Measurements from ENCODE around the gene CPNE9. TPM values are rescaled to one million over a fixed set of nuclear protein-coding genes. Genes with fewer than 3 reads are reported as not detected.

The CPNE9 gene
- total RNA-seq, 1 experiment from 2014 or later: not detected

DNA sequence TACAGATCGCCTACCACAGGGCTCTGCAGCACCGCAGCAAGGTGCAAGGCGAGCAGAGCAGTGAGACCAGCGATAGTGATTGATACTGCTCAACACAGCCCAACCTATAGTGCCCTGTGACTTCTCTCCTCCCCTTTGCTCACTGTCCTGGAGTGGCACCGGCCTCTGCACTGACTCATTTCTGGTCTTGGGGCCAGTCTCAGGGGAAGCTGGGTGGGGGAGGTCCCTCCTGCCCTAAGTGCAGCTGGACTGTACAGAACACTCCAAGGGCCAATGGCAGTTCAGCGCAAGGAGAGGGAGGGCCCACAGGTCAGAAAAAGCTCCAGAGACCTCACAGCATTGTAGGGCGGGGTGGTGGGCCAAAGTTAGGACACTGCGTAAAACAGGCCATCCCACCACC is 43.6 kb downstream of the CPNE9 start:
- no peaks in the 10 kb centered on the region for H3K9me3 ChIP-seq
- H3K4me1 Mint-ChIP-seq (ENCODE audit: low read depth, unreplicated experiment): no peaks in the 10 kb centered on the region
- H3K4me3 Mint-ChIP-seq (ENCODE audit: unreplicated experiment): no peak overlapping the region
- H3K36me3 ChIP-seq (ENCODE audit: control insufficient read depth, insufficient read depth, low read length): peaks cover 3% of the 10 kb centered on the region; the same call in 1 of the 2 replicates
- H3K4me1 ChIP-seq: peaks cover 8% of the 10 kb centered on the region; the same call in 1 of the 2 replicates
- no peak for DNase-seq
- H3K27me3 Mint-ChIP-seq (ENCODE audit: insufficient read depth, unreplicated experiment): no peaks in the 10 kb centered on the region
- TF ChIP-seq, protein P1, sequence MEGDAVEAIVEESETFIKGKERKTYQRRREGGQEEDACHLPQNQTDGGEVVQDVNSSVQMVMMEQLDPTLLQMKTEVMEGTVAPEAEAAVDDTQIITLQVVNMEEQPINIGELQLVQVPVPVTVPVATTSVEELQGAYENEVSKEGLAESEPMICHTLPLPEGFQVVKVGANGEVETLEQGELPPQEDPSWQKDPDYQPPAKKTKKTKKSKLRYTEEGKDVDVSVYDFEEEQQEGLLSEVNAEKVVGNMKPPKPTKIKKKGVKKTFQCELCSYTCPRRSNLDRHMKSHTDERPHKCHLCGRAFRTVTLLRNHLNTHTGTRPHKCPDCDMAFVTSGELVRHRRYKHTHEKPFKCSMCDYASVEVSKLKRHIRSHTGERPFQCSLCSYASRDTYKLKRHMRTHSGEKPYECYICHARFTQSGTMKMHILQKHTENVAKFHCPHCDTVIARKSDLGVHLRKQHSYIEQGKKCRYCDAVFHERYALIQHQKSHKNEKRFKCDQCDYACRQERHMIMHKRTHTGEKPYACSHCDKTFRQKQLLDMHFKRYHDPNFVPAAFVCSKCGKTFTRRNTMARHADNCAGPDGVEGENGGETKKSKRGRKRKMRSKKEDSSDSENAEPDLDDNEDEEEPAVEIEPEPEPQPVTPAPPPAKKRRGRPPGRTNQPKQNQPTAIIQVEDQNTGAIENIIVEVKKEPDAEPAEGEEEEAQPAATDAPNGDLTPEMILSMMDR (IDR thresholded peaks at IDR 0.05; ENCODE audit: insufficient read depth in 1 of 2, low read depth in 1 of 2, low read length in 1 of 2, severe bottlenecking in 1 of 2, unreplicated experiment in 1 of 2): no peak
- intact Hi-C loops (cut with micrococcal nuclease; ENCODE audit: unreplicated experiment): no loop called here
- BruUV-seq (replicated peaks): no TSS peak
- POLR2A ChIA-PET: no interaction called here
- H3K36me3 Mint-ChIP-seq (ENCODE audit: insufficient read depth, unreplicated experiment): peaks cover 24% of the 10 kb centered on the region
- H3K27me3 ChIP-seq (replicated peaks; ENCODE audit: control insufficient read depth, insufficient read depth, low read length): no peaks in the 10 kb centered on the region
- no peak overlapping the region for H3K4me3 ChIP-seq (ENCODE audit: low read depth, low read length)
- CTCF ChIA-PET: no interaction called here
- no peaks in the 10 kb centered on the region for H3K9me3 Mint-ChIP-seq (ENCODE audit: unreplicated experiment)
- H3K27ac Mint-ChIP-seq (ENCODE audit: unreplicated experiment): no peak overlapping the region

- TF ChIP-seq, protein P1 (IDR thresholded peaks at IDR 0.05; ENCODE audit: insufficient read depth in 1 of 2, low read depth in 1 of 2, low read length in 1 of 2, severe bottlenecking in 1 of 2, unreplicated experiment in 1 of 2): no peak
- intact Hi-C loops (cut with micrococcal nuclease; ENCODE audit: unreplicated experiment): loop anchor here (2.0 kb wide), 1 partner anchor 23 kb away; no protein-coding TSS in a partner anchor
- Mint-ChIP-seq H3K4me3 (ENCODE audit: unreplicated experiment) (peak overlapping the region; percentile 88), H3K27ac (ENCODE audit: unreplicated experiment) (no peak overlapping the region), H3K4me1 (ENCODE audit: low read depth, unreplicated experiment) (no peaks in the 10 kb centered on the region), H3K27me3 (ENCODE audit: insufficient read depth, unreplicated experiment) (no peaks in the 10 kb centered on the region), H3K9me3 (ENCODE audit: unreplicated experiment) (no peaks in the 10 kb centered on the region), H3K36me3 (ENCODE audit: insufficient read depth, unreplicated experiment) (peaks cover 24% of the 10 kb centered on the region)
- POLR2A ChIA-PET: no interaction called here
- no TSS peak for BruUV-seq (replicated peaks)
- H3K4me3 ChIP-seq (ENCODE audit: low read depth, low read length): no peak overlapping the region
- peaks cover 8% of the 10 kb centered on the region; the same call in 1 of the 2 replicates for H3K4me1 ChIP-seq
- DNase-seq: no peak
- H3K9me3 ChIP-seq: no peaks in the 10 kb centered on the region
- no peaks in the 10 kb centered on the region for H3K27me3 ChIP-seq (replicated peaks; ENCODE audit: control insufficient read depth, insufficient read depth, low read length)
- CTCF ChIA-PET: no interaction called here
- H3K36me3 ChIP-seq (ENCODE audit: control insufficient read depth, insufficient read depth, low read length): peaks cover 1% of the 10 kb centered on the region; the same call in 1 of the 2 replicates
Measured at GRCh38 chr3:9748031-9748430, 44.4 kb downstream of the CPNE9 start.

DNA sequence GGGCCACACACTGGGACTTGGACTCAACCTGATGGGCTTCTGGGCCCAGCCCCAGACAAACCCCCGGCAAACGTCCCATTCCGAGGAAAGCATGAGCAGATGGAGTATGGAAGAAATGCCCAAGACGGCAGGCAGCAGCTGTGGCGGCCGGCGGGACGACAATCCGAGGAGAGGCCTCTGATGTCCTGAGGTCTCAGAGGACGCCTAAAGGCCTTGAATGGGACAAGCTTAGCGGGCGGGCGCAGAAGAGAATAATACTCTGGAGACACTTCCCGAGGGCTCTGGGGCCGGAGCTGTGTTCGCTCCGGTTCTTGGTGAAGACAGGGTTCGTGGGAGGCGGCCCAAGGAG is 45.6 kb downstream of the CPNE9 start:
- DNase-seq: no peak
- Histone ChIP-seq H3K9me3 (no peaks in the 10 kb centered on the region), H3K4me1 (peaks cover 8% of the 10 kb centered on the region; the same call in 1 of the 2 replicates), H3K27me3 (replicated peaks; ENCODE audit: control insufficient read depth, insufficient read depth, low read length) (no peaks in the 10 kb centered on the region), H3K4me3 (ENCODE audit: low read depth, low read length) (peak overlapping the region; percentile 94), H3K36me3 (ENCODE audit: control insufficient read depth, insufficient read depth, low read length) (peaks cover 1% of the 10 kb centered on the region; the same call in 1 of the 2 replicates)
- Mint-ChIP-seq H3K9me3 (ENCODE audit: unreplicated experiment) (no peaks in the 10 kb centered on the region), H3K4me1 (ENCODE audit: low read depth, unreplicated experiment) (no peaks in the 10 kb centered on the region), H3K27me3 (ENCODE audit: insufficient read depth, unreplicated experiment) (no peaks in the 10 kb centered on the region), H3K27ac (ENCODE audit: unreplicated experiment) (peak overlapping the region; percentile 89), H3K36me3 (ENCODE audit: insufficient read depth, unreplicated experiment) (peaks cover 24% of the 10 kb centered on the region), H3K4me3 (ENCODE audit: unreplicated experiment) (peak overlapping the region; percentile 88)
- BruUV-seq (replicated peaks): TSS peak; percentile 73
- intact Hi-C loops (cut with micrococcal nuclease; ENCODE audit: unreplicated experiment): loop anchor here (1.0 to 2.0 kb wide), 2 partner anchors 18 to 22 kb away; partner anchors contain the start of gene BRPF1
- ChIA-PET CTCF (interaction anchor here (0.5 to 1.4 kb wide), 6 partner anchors 18 to 246 kb away, joined by 3 to 7 read pairs (median 5); partner anchors contain the start of genes ARPC4 and BRPF1), POLR2A (interaction anchor here (0.6 to 1.8 kb wide), 6 partner anchors 16 to 197 kb away, joined by 3 to 14 read pairs (median 4); partner anchors contain the start of genes ARPC4, BRPF1 and TADA3)
- TF ChIP-seq, protein P1 (IDR thresholded peaks at IDR 0.05; ENCODE audit: insufficient read depth in 1 of 2, low read depth in 1 of 2, low read length in 1 of 2, severe bottlenecking in 1 of 2, unreplicated experiment in 1 of 2): no peak
